ENCODE data around the gene SCN2A. TPM values are rescaled to one million over a fixed set of nuclear protein-coding genes. Genes with fewer than 3 reads are reported as not detected.

The SCN2A gene
- polyA plus RNA-seq, 1 donor (not counting 4 experiments of a cell fraction or from before 2014, with no cell fraction given): 1.0 TPM

DNA sequence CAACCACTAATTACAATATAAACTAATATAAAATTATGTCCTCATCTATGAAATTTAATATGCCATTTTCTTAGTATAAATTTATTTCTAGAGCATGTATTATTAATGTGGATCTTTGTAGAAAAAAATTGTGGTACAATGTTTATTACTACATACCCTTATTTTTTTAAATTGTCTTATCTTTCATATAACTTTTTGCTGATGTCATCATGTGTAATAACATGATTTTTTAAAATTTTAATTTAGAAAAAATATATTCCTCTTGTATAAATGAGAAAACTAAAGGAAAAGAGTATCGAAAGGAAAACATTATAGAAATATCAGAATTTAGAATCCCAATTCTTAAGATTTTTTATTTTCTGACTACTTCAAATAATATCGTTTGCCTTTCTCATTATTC lies 49.9 kb downstream of the SCN2A start:
- Histone ChIP-seq H3K9me3 (ENCODE audit: control insufficient read depth, low read depth, low read length) (no peaks in the 10 kb centered on the region), H3K4me1 (ENCODE audit: control insufficient read depth, extremely low read depth, insufficient read depth, low read length) (no peaks in the 10 kb centered on the region), H3K9ac (ENCODE audit: control insufficient read depth, extremely low read depth, insufficient read depth, low read length) (no peak overlapping the region), H3K4me2 (ENCODE audit: control insufficient read depth, extremely low read depth, insufficient read depth, low read depth, low read length) (no peak overlapping the region), H3K79me2 (ENCODE audit: control insufficient read depth, insufficient read depth, low read length) (no peaks in the 10 kb centered on the region), H3K27me3 (ENCODE audit: control insufficient read depth, extremely low read depth, insufficient read depth, low read length) (no peaks in the 10 kb centered on the region), H4K20me1 (ENCODE audit: control insufficient read depth, extremely low read depth, insufficient read depth, low read length) (no peaks in the 10 kb centered on the region), H3K36me3 (ENCODE audit: control insufficient read depth in 2 of 2, extremely low read depth in 1 of 2, insufficient read depth in 2 of 2, low read length in 2 of 2) (no peaks in the 10 kb centered on the region), H3K27ac (ENCODE audit: control insufficient read depth, insufficient read depth, low read length) (no peak overlapping the region), H2AFZ (ENCODE audit: control insufficient read depth, low read length) (no peak overlapping the region), H3K9me1 (ENCODE audit: control insufficient read depth, extremely low read depth, insufficient read depth, low read length) (no peaks in the 10 kb centered on the region), H3K4me3 (ENCODE audit: control insufficient read depth in 2 of 3, extremely low read depth in 1 of 3, insufficient read depth in 2 of 3, low read depth in 1 of 3, low read length in 3 of 3) (no peak overlapping the region)
- no peak for TF ChIP-seq EZH2 (IDR thresholded peaks at IDR 0.05; ENCODE audit: low read length)
- TF ChIP-seq, protein P1, sequence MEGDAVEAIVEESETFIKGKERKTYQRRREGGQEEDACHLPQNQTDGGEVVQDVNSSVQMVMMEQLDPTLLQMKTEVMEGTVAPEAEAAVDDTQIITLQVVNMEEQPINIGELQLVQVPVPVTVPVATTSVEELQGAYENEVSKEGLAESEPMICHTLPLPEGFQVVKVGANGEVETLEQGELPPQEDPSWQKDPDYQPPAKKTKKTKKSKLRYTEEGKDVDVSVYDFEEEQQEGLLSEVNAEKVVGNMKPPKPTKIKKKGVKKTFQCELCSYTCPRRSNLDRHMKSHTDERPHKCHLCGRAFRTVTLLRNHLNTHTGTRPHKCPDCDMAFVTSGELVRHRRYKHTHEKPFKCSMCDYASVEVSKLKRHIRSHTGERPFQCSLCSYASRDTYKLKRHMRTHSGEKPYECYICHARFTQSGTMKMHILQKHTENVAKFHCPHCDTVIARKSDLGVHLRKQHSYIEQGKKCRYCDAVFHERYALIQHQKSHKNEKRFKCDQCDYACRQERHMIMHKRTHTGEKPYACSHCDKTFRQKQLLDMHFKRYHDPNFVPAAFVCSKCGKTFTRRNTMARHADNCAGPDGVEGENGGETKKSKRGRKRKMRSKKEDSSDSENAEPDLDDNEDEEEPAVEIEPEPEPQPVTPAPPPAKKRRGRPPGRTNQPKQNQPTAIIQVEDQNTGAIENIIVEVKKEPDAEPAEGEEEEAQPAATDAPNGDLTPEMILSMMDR (optimal IDR thresholded peaks at IDR 0.05 in 1 of 3, IDR thresholded peaks at IDR 0.05 in 1 of 3, conservative IDR thresholded peaks at IDR 0.05 in 1 of 3; ENCODE audit: extremely low read depth in 1 of 3, insufficient read depth in 2 of 3, low read length in 3 of 3): no peak
- FAIRE-seq (no peak), DNase-seq (ENCODE audit: low read depth, low spot score) (no peak)
- dilution Hi-C loops (cut with MboI; ENCODE audit: extremely low pct_ligation_motif_present, low sequenced_read_pairs): no loop called here

DNA sequence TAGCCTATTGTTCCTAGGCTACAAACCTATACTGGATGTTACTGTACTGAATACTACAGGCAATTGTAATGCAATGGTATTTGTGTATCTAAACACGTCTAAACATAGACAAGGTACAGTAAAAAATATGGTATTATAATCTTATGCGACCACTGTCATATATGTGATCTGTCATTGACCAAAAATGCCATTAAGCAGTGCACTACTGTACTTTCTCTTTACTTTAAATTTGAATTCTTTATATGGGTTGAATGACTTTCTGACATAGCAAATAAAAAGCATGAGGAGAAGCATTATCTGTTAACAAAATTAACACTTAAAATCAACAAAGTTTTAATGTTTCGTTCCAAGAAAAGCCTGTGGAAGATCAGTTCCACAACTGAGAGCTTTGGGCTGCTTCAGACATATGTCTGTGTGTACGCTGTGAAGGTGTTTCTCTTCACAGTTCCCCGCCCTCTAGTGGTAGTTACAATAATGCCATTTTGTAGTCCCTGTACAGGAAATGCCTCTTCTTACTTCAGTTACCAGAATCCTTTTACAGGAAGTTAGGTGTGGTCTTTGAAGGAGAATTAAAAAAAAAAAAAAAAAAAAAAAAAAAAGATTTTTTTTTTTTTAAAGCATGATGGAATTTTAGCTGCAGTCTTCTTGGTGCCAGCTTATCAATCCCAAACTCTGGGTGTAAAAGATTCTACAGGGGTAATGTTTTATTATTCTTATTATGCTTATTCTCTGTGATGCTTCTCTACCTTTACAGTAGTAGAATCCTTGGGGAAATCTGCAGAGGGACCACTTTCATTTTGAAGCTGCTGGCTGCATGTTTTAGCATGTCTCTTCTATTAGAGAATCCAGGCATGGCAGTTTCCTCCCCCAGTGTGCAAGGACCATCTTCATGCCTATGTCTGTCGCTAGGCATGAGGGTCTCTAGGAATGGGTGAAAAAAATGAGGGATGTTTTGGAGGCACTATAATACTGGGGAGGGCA lies 54.5 kb downstream of the SCN2A start:
- H3K27me3 ChIP-seq (ENCODE audit: control insufficient read depth, extremely low read depth, insufficient read depth, low read length): no peaks in the 10 kb centered on the region
- H3K79me2 ChIP-seq (ENCODE audit: control insufficient read depth, insufficient read depth, low read length): no peaks in the 10 kb centered on the region
- H3K4me3 ChIP-seq (ENCODE audit: control insufficient read depth in 2 of 3, extremely low read depth in 1 of 3, insufficient read depth in 2 of 3, low read depth in 1 of 3, low read length in 3 of 3): peak overlapping the region in 2 of 3 experiments; percentile 17 to 45
- no peaks in the 10 kb centered on the region for H3K36me3 ChIP-seq (ENCODE audit: control insufficient read depth in 2 of 2, extremely low read depth in 1 of 2, insufficient read depth in 2 of 2, low read length in 2 of 2)
- H3K27ac ChIP-seq (ENCODE audit: control insufficient read depth, insufficient read depth, low read length): no peak overlapping the region
- peak overlapping the region; percentile 85 for H2AFZ ChIP-seq (ENCODE audit: control insufficient read depth, low read length)
- H4K20me1 ChIP-seq (ENCODE audit: control insufficient read depth, extremely low read depth, insufficient read depth, low read length): no peaks in the 10 kb centered on the region
- H3K9me1 ChIP-seq (ENCODE audit: control insufficient read depth, extremely low read depth, insufficient read depth, low read length): no peaks in the 10 kb centered on the region
- no peaks in the 10 kb centered on the region for H3K4me1 ChIP-seq (ENCODE audit: control insufficient read depth, extremely low read depth, insufficient read depth, low read length)
- H3K9ac ChIP-seq (ENCODE audit: control insufficient read depth, extremely low read depth, insufficient read depth, low read length): no peak overlapping the region
- H3K9me3 ChIP-seq (ENCODE audit: control insufficient read depth, low read depth, low read length): no peaks in the 10 kb centered on the region
- FAIRE-seq (peak; percentile 76), DNase-seq (ENCODE audit: low read depth, low spot score) (peak; percentile 46)
- peak overlapping the region; percentile 39 for H3K4me2 ChIP-seq (ENCODE audit: control insufficient read depth, extremely low read depth, insufficient read depth, low read depth, low read length)
- no peak for TF ChIP-seq EZH2 (IDR thresholded peaks at IDR 0.05; ENCODE audit: low read length)
- TF ChIP-seq, protein P1 (optimal IDR thresholded peaks at IDR 0.05 in 1 of 3, IDR thresholded peaks at IDR 0.05 in 1 of 3, conservative IDR thresholded peaks at IDR 0.05 in 1 of 3; ENCODE audit: extremely low read depth in 1 of 3, insufficient read depth in 2 of 3, low read length in 3 of 3): peak; percentile 67 to 76 (median 73)
- dilution Hi-C loops (cut with MboI; ENCODE audit: extremely low pct_ligation_motif_present, low sequenced_read_pairs): no loop called here

Measured in keratinocyte (primary cell).